PC-3 (cell line): ENCODE measurements around the gene TUFM. TPM values are rescaled to one million over a fixed set of nuclear protein-coding genes. Genes with fewer than 3 reads are reported as not detected.
A peak's percentile ranks its signal among the peaks of the same experiment; 100 is the strongest.

Experiments
- ATAC-seq: fragments of 200-7000 bp; cut with Tn5 transposase; 2 replicates; pipeline ENCODE4 v1.9.1; 2020; ENCODE audit warnings: mild to moderate bottlenecking, moderate library complexity
- Bru-seq: library from RNA; stranded (reverse); fragments of 400-500 nt; gene quantifications from one replicate; lab custom pipeline; 2021; lab: Mats Ljungman, UMichigan
- BruChase-seq, 2 experiments: library from RNA; stranded (reverse); fragments of 400-500 nt; gene quantifications; one replicate each; lab custom pipeline; 2021; lab: Mats Ljungman, UMichigan
- BruUV-seq: library from RNA; stranded (reverse); fragments of 400-500 nt; replicated peaks from 2 replicates; lab custom pipeline; 2021; lab: Mats Ljungman, UMichigan
- CTCF ChIA-PET: fragments of 300-600 bp; sonication (Branson Sonifier 250); formaldehyde crosslinking; loops from one replicate; lab custom pipeline; 2022; ENCODE audit warnings: antibody characterized with exemption; lab: Charles Lee
- POLR2A ChIA-PET: fragments of 300-600 bp; sonication (Branson Sonifier 250); formaldehyde crosslinking; loops from one replicate; lab custom pipeline; 2022; ENCODE audit warnings: antibody characterized with exemption; ENCODE audit not compliant: unreplicated experiment; lab: Charles Lee
- DNase-seq: peaks from one replicate; pipeline ENCODE4 v3.0.0-alpha.2; 2015
- H2AFZ ChIP-seq: fragments of 300-600 bp; sonication (generic); 2 replicates; pipeline ENCODE4 v1.6.0; 2016; ENCODE audit warnings: antibody characterized with exemption, low read length
- H3F3A ChIP-seq: fragments of 300-600 bp; sonication (generic); one replicate; pipeline ENCODE4 v1.6.0; 2017; ENCODE audit warnings: antibody characterized with exemption, low read length, control low read depth, mild to moderate bottlenecking; ENCODE audit not compliant: unreplicated experiment
- H3K27ac ChIP-seq: fragments of 300-600 bp; sonication (generic); 2 replicates; pipeline ENCODE4 v1.5.1; 2016; ENCODE audit warnings: mild to moderate bottlenecking, low read length
- H3K27me3 ChIP-seq: fragments of 300-600 bp; sonication (generic); 2 replicates; pipeline ENCODE4 v1.6.1; 2016; ENCODE audit warnings: low read length, mixed read lengths
- H3K36me3 ChIP-seq: fragments of 300-600 bp; sonication (generic); 2 replicates; pipeline ENCODE4 v1.6.1; 2016; ENCODE audit warnings: low read depth, mixed run types, low read length, mixed read lengths
- H3K4me1 ChIP-seq: fragments of 300-600 bp; sonication (generic); 2 replicates; pipeline ENCODE4 v1.5.1; 2016; ENCODE audit warnings: low read length; ENCODE audit not compliant: insufficient read depth
- H3K4me2 ChIP-seq: fragments of 300-600 bp; sonication (generic); 2 replicates; pipeline ENCODE4 v1.6.0; 2016; ENCODE audit warnings: low read length
- H3K4me3 ChIP-seq: fragments of 300-600 bp; sonication (generic); 2 replicates; pipeline ENCODE4 v1.5.1; 2016; ENCODE audit warnings: mild to moderate bottlenecking, low read length, mixed read lengths
- H3K79me2 ChIP-seq: fragments of 300-600 bp; sonication (generic); 2 replicates; pipeline ENCODE4 v1.6.1; 2017; ENCODE audit warnings: low read length, mixed read lengths
- H3K9ac ChIP-seq: fragments of 300-600 bp; sonication (generic); 2 replicates; pipeline ENCODE4 v1.6.0; 2016; ENCODE audit warnings: mild to moderate bottlenecking, low read length
- H3K9me2 ChIP-seq: fragments of 300-600 bp; sonication (generic); replicated peaks from 2 replicates; pipeline ENCODE4 v1.6.1; 2016; ENCODE audit warnings: mixed run types, low read length, mixed read lengths
- H3K9me3 ChIP-seq: fragments of 300-600 bp; sonication (generic); 2 replicates; pipeline ENCODE4 v1.6.1; 2016; ENCODE audit warnings: low read length, mixed read lengths
- H4K20me1 ChIP-seq: fragments of 300-600 bp; sonication (generic); 2 replicates; pipeline ENCODE4 v1.6.1; 2016; ENCODE audit warnings: low read length, mixed read lengths
- EZH2 ChIP-seq: fragments of 300-600 bp; sonication (generic); IDR thresholded peaks from one replicate; pipeline ENCODE4 v1.6.1; 2017; ENCODE audit warnings: antibody characterized with exemption, mild to moderate bottlenecking, low read length; ENCODE audit not compliant: unreplicated experiment
- EZH2phosphoT487 ChIP-seq: fragments of 300-600 bp; sonication (generic); IDR thresholded peaks from 2 replicates; pipeline ENCODE4 v1.6.1; 2018; ENCODE audit warnings: mild to moderate bottlenecking, antibody characterized with exemption, low read length, borderline replicate concordance
- intact Hi-C: fragments of 100-400 bp; cut with micrococcal nuclease; formaldehyde crosslinking; loops from 2 replicates; pipeline ENCODE4 v1.9.0; 2023
- long read RNA-seq: library from polyadenylated mRNA; unstranded; transcript quantifications from one replicate; pipeline ENCODE4 v2.0.0, GENCODE V29; 2021; ENCODE audit not compliant: unreplicated experiment
- total RNA-seq: library from RNA; depleted of rRNA; stranded (reverse); fragments of >200 nt; gene quantifications from 2 replicates; pipeline ENCODE4 v1.2.3, GENCODE V29; 2014; rRNA removed
- TF ChIP-seq, protein P1 (sequence below): fragments of 300-600 bp; sonication (generic); conservative IDR thresholded peaks from 2 replicates; pipeline ENCODE4 v1.5.1; 2017; ENCODE audit warnings: antibody characterized with exemption, low read depth, mild to moderate bottlenecking, low read length

TUFM gene
- 185 and 198 TPM in 2 replicates for total RNA-seq
- percentile 87 among the genes with signal in this experiment for Bru-seq, nascent RNA
- BruChase-seq, experiment 1, labeled RNA remaining after a 6-hour chase: percentile 96 among the genes with signal in this experiment
- percentile 92 among the genes with signal in this experiment for BruChase-seq, experiment 2, labeled RNA remaining after a 2-hour chase
- long read RNA-seq, transcript TUFM-204 (3 exons, 814 nt): minor isoform, 6 of 450 reads
- long read RNA-seq, transcript TUFM-201 (10 exons, 2,071 nt): major isoform, 361 of 450 reads
- long read RNA-seq, partial matches to known transcripts: 59 of 450 reads
- long read RNA-seq, other reads (novel, unspliced or antisense): 24 of 450 reads

DNA sequence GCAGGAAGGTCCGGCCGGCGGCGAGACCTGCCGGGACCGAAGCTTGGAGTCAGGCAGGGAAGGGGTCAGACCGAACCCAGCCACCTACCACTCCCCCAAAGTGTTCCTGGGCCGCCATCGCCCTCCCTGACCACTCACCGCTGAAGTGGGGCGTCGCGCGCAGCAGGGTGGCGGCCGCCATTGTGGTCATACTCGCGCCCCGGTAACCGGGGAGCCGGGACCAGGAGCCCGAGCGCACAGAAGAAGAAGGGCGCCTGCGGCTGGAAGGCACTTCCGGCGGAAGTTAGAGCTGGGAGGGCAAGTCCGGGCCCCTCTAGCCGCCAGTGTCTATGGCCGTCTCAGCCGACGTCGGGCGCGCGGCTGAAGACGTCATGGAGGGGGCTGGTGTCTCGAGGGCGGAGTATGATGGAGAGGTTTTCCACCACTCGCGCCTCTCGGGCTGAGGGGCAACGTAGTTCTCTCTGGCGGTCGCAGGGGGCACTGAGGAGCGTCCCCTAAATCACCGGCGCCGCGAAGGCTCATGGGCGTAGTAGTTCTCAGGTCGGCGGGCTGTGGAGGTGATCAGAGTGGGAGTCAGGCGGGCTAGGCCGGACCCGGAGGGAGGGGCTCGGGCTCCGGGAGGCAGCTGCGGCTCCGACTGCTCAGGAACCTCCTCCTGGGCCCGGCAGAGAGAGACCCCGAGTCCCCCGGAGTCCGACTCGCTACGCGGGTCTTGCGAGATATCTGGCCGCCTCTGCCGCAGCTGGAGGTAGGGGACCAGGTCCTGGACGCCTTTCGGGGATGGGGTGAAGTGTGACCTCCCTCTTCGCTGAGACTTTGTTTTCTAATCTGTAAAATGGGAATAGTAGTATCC, at the start of gene TUFM:
TUFM (minus strand) TSS at position 269 of the 853 bp plus-strand sequence; CDS start at position 190, 79 bp downstream.
- BruUV-seq: TSS peak; percentile 38
- Histone ChIP-seq H4K20me1 (no peaks in the 10 kb centered on the region), H3K4me3 (peak within 1 kb of the TSS; percentile 100), H3K27me3 (no peaks in the 10 kb centered on the region), H3K36me3 (peaks cover 19% of the 10 kb centered on the region; the same call in 1 of the 2 replicates), H3K9me3 (no peaks in the 10 kb centered on the region), H3K9me2 (no peaks in the 10 kb centered on the region), H3K9ac (peak within 1 kb of the TSS; percentile 98), H3K4me1 (0 out of 2 replicates have a peak, but pooled peaks cover 7% of the 10 kb centered on the region), H3K79me2 (peaks cover 31% of the 10 kb centered on the region), H2AFZ (peak within 1 kb of the TSS; percentile 76), H3K27ac (peak within 1 kb of the TSS; percentile 49), H3F3A (no peaks in the 10 kb centered on the region), H3K4me2 (peak within 1 kb of the TSS; percentile 90)
- intact Hi-C loops: loop anchor here (1.0 kb wide), 1 partner anchor 17 kb away; the partner anchor contains the start of gene SH2B1
- DNase-seq (peak; percentile 95), ATAC-seq (peak; percentile 91)
- no peak for TF ChIP-seq EZH2phosphoT487
- TF ChIP-seq, protein P1, sequence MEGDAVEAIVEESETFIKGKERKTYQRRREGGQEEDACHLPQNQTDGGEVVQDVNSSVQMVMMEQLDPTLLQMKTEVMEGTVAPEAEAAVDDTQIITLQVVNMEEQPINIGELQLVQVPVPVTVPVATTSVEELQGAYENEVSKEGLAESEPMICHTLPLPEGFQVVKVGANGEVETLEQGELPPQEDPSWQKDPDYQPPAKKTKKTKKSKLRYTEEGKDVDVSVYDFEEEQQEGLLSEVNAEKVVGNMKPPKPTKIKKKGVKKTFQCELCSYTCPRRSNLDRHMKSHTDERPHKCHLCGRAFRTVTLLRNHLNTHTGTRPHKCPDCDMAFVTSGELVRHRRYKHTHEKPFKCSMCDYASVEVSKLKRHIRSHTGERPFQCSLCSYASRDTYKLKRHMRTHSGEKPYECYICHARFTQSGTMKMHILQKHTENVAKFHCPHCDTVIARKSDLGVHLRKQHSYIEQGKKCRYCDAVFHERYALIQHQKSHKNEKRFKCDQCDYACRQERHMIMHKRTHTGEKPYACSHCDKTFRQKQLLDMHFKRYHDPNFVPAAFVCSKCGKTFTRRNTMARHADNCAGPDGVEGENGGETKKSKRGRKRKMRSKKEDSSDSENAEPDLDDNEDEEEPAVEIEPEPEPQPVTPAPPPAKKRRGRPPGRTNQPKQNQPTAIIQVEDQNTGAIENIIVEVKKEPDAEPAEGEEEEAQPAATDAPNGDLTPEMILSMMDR: peak; percentile 58
- POLR2A ChIA-PET: interaction anchor here (0.5 kb wide), 1 partner anchor 22 kb away, joined by 4 read pairs; no protein-coding TSS in a partner anchor
- CTCF ChIA-PET: no interaction called here

- BruUV-seq: no TSS peak
- Histone ChIP-seq H3K36me3 (no peaks in the 10 kb centered on the region), H3K4me2 (no peak overlapping the region), H3K9ac (no peak overlapping the region), H3K79me2 (no peaks in the 10 kb centered on the region), H3K9me3 (no peaks in the 10 kb centered on the region), H3K27me3 (no peaks in the 10 kb centered on the region), H2AFZ (no peak overlapping the region), H3K27ac (no peak overlapping the region), H3K9me2 (no peaks in the 10 kb centered on the region), H3F3A (no peaks in the 10 kb centered on the region), H4K20me1 (no peaks in the 10 kb centered on the region), H3K4me1 (no peaks in the 10 kb centered on the region), H3K4me3 (no peak overlapping the region)
- POLR2A ChIA-PET: no interaction called here
- TF ChIP-seq EZH2phosphoT487: no peak
- TF ChIP-seq, protein P1: no peak
- no peak for TF ChIP-seq EZH2
- CTCF ChIA-PET: no interaction called here
- DNase-seq (no peak), ATAC-seq (no peak)
- intact Hi-C loops: no loop called here
Observed at GRCh38 chr16:28895609-28896008, 49.5 kb upstream of the TUFM start.
